DMS 273 treated with DMSO at 0.1 percent for 48 hours (cell line): ENCODE data around the gene RPL32.
"Not testable (repeated sequence)": the region's sequence is repeated elsewhere in the genome, so short reads cannot be mapped to it uniquely, and the experiment has no call there.

Experiments used
- DNase-seq: peaks from one replicate; lab custom pipeline; 2025; lab: John Stamatoyannopoulos, UW

RPL32 gene

GRCh38 chr3:12808587-12808986 is 32.8 kb downstream of the RPL32 start:
- DNase-seq, result no peak

- DNase-seq, result no peak
Measured at GRCh38 chr3:12807601-12808359, 33.6 kb downstream of the RPL32 start.

GRCh38 chr3:12807066-12807465 is 34.3 kb downstream of the RPL32 start:
- DNase-seq, result no peak

- no peak for DNase-seq
Measured at GRCh38 chr3:12803371-12803770, 38.0 kb downstream of the RPL32 start.

DNA sequence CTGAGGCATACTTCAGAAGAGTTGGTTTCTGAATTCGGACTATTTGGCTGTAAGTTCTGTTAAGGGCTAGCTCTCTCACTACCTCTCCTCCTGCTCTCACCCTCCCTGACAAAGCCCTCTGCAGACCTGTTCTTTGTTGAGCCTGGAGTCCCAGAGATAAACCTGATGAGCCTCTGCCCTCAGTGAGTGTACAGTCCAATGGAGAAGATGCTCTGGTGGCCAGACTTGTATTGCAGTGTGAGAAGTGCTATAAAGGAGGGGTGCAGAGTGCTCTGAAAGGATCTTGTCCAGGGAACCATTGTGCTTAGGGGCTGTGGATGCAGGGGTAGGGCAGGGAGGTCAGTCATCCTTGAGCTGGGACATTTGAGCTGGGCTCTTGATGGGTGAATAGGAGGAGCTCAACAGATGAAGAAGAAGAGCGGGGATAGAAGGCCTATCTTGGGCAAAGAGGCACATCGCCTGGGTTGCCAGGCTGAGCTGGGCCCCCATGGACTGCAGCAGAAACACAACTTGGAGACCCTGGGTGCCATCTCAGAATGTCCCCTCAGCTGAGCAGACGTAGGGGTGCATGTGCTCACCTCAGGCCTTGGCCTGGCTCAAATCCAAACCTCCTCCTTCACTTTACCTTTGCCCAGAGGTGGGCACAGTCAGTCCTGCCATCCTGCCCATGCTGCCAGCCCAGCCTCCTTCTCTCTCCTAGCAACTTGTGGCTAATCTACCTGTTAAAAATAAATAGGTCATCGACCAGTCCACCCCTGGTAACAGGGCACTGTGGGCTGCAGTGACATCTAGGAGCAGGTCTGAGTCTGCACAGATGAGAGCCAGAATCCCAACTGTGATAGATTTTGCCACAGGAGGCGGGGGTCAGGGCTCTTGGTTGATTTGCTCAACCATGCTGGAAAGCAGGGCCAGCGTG is 41.6 kb downstream of the RPL32 start:
- no peak for DNase-seq

- DNase-seq, result no peak
Measured at GRCh38 chr3:12798559-12799179, 42.7 kb downstream of the RPL32 start.

GRCh38 chr3:12797892-12798558 is 43.3 kb downstream of the RPL32 start:
- DNase-seq, result no peak

DNA sequence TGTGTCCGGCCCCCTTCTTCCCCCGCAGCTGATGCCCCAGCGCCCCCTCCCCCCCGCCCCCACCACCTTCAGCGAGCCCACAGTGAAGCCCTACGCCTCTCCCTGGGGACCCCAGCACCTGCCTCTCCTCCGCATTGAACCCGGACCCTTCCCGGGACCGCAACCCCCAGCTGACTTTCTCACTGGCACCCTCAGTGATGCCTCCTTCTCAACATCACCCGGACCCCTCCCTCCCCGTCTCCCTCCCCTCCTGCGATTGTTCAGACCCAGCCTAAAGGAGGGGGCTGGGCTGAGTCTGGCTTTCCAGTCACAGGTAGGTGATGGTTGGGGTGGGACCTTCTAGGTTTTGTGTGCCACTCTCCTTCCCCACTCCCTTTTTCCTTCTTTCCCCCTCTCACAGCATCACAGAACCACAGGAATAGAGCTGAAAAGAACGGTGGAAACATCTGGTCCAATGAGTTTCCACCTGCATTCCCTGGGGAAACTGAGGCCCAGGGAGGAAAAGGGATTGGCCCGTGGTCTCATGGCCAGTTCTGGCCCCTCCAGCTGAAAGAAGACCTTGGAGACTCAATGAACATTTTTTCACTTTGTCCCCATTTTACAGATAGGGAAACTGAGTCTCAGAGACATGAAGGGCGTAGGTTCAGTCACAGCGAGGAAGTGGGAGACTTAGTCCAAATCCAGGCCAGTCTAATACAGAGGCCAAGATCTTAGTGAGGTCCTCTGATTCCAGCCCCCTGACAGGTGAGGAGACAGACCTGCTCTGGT is 44.1 kb downstream of the RPL32 start:
- no peak for DNase-seq

GRCh38 chr3:12796171-12797123 is 44.9 kb downstream of the RPL32 start, which contains the start of gene CAND2:
CAND2 (plus strand) TSS chr3:12796680; CDS start chr3:12796721, 41 bp downstream.
- DNase-seq, result no peak

- no peak for DNase-seq
Measured at GRCh38 chr3:12793701-12794100, 47.7 kb downstream of the RPL32 start.

- DNase-seq, result no peak
Measured at GRCh38 chr3:12791430-12791829, 49.9 kb downstream of the RPL32 start.

- DNase-seq, result not testable (repeated sequence)
Measured at GRCh38 chr3:12787967-12788690, 53.2 kb downstream of the RPL32 start.

GRCh38 chr3:12787346-12787745 is 54.0 kb downstream of the RPL32 start:
- DNase-seq, result not testable (repeated sequence)

DNA sequence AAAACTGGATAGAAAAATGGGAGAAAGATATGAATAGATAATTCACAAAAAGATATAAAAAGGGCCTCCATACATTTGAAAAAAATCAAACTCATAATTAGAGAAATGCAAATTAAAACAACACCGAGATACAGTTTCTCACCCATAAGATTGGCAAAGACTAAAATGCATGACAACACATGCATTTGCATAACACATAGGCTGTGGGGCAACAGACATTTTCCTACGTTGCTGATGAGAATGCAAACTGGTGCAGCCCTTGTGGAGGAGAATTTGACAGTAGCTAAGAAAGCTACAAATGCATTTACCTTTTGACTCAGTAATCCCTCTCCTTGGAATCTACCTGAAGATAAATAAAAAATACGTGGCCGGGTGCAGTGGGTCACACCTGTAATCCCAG is 56.3 kb downstream of the RPL32 start:
- no peak for DNase-seq
